HG02798 (cell line): Measurements from ENCODE around the gene ITGA2.

ENCODE experiments used
- ATAC-seq: cut with Tn5 transposase; IDR thresholded peaks from one replicate; pipeline ENCODE4 v1.9.1; 2021; ENCODE audit warnings: mild to moderate bottlenecking; ENCODE audit not compliant: unreplicated experiment, poor library complexity

ITGA2 gene

DNA sequence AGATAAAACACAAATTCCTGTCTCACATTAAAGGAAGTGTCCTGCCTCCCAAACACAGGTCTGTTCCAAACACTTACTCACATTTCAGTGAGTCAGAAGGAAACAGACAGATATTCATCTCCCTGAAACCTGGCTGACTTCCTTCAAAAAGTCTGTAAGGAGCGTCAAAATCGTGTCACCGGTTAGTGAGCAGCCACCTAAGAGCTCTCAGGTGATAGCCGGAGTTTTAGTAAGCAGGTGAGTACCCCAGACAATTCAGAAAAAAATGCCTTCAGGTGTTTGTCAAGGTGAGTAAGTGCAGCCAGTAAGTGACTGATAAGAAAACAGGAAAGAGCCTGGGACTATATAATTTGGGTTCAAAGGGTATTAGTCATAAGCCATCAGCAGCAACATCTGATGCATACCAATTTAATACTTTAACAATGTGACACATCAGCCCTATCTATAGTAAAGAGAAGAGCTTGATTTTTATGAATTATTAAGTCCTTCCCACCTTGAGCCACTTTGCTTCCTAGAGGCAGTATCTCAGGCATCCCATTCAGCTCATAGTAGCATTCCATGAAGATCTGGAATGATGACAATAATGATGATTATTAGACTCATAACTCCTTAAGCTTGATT lies 1.3 kb upstream of the ITGA2 start:
- ATAC-seq = no peak

DNA sequence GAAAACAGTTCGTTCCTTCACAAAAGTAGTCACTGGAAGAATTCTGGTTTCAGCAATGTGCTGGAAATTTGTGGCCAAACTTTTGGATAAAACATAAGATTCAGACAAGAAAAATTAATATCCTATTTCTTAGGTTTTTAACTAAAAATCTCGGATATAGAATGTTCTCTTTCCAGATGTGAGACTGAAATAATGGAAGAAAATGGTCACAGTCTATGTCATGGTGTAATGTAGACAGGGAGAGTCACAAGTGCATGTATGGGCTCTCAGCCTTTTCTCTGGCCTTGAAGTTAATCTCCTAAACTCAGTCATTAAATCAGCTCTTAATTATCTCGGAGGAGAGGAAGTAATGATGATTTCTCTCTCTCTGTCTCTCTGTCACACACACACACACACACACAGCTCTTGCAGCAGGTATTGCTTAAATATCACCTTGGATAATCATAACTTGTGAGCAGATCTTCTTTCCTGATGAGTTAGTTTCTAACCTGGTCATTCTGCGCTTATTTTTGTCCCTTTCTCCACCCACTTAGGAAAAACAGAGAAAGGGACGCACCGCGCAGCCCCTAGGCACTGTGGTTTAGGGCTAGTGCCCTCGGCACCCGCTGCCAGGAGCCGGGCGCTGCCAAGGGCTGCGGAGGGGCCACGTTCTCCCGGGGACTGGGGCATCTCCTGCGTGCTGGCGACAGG lies 672 bp upstream of the ITGA2 start:
- ATAC-seq = no peak

DNA sequence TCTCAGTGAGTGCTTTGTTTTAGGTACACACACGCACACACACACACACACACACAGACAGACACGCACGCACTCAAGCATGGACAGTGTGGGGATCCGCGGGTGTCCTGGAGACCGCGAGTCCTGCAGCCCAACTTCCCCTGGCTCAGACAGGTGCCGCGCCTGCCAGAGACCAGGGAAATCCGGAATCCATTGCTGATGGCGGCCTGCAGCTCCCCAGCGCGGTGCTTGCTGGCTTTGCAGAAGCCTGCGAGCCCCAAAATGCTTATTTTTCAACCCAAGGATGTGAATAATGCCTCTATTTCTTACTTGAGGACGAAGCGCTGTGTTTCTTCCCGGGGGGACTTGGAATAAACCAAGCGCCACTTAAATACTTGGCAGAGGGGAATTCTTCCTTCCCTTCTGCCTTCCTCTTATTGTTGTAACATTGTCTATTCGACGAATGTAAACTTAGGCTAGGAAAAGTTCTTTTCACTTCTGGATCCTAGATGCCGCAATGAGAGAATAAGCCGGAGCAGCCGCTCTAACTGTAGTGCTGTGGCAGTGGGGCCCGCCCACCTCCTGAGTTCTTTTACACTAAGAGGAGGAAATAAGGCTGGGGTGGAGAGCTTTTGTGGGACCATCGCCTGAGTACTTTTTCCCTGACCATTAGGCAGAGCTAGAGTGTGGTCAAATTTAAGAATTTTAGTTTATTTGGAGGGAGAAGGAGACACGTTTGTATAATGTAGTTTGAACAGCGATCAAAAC lies 802 bp downstream of the ITGA2 start:
- ATAC-seq = peak; percentile 19

DNA sequence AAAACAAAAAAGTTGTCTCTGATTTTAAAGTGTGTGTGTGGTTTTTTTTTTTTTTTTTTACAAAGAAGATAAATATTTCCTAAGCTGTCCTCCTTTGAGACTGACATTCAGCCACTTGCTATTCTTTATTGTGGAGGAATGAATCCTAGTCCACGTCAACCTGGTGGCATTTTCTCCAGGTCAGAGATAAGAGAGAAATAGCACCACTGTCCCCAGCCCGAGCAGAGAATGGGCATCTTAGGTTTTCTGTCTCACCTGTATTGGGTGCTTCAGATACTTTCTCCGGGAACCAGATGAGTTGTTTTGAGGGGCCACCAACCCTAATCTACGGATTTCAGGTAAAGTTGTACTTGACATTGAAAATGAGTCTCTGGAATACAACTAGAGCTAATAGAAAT lies 1.4 kb downstream of the ITGA2 start:
- ATAC-seq = no peak

DNA sequence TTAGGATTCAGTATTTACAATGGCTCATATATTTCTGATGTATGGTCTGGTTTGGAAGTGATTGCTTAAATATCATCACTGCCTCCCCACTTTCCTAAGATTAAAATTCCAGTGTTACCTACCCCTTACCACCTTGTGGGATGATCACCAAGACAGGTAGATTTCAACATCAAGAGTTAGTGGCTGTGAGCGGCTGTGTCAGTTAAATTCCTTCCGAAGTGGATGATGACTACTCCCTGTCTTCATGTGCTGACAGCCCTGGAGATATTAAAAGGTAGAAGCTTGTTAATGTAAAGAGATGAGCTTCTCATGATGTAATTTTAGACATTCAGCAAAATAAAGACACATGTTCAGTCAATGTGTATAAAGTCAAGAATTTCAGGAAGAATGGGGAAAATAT lies 4.2 kb downstream of the ITGA2 start:
- no peak for ATAC-seq

DNA sequence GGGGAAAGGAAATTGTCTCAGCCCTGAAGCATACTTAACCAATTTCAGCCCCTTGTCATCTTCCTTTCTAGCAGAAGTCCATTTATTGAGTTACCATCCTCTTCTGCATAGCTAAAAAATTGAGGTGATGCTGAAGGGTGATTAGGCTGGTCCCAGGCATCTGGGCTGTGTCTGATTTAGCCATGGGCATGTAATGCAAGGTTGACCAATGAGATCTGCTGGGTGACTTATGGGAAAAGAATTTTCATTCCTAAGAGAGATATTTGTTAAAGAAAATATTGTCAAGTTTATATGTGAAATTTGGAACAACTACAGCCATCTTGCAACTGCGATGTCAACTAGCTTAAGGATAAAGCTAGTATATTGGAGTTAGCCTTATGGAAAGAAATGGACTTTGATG lies 5.1 kb downstream of the ITGA2 start:
- no peak for ATAC-seq

DNA sequence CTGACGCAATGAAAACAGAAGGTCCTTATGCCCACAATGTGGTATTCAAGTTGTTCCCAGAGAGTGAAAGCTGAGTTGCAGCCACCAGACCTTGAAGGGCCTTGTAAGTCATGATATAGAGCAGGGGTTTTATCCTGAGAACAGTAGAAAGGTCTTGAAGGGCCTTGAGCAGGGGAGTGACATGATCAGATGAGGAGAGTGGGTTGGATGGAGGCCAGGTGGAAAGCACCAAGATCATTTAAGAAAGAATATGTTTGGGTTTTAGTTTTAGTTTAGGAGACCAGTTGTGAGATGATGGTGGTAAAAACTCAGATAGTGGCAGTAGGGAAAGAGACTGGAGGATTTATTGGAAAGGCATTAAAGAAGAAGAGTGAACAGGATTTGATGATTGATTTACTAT lies 5.9 kb downstream of the ITGA2 start:
- ATAC-seq = no peak

DNA sequence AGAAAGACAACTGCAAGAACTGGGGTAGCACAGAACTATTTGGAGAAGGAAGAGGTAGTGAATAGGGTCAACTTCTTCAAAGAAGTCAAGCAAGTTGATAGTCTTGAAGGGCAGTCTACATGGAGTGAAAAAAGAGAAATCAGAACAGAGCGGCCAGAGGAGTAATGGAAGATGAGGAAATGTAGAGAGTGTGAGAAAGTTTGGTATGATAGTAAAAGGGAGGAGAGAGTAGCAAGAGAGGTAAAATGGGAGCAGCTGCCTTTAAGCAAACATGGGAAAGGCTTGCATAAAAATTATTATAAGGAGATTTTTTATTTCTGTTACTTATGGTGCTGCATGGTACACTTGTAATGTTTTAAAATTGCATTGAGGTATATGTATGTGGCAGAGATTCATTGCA lies 6.8 kb downstream of the ITGA2 start:
- no peak for ATAC-seq

DNA sequence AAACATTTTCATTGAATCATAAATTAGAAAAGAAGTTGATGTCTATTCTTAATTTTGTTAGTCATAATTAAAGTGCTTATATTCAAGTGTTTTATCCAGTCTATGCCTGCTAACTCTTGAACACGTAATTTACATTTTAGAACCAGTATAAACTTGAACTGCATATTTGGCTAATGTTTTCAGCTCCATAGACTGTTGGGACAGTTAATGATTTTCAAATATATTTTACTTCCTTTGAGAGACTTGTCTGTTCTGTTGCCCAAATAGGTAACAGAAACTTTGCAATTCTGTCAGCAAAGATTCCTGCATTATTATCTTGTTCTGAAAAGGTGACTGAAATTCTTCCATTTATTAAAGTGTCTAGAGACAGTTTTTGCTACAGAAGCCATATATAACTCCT lies 7.8 kb downstream of the ITGA2 start:
- no peak for ATAC-seq

DNA sequence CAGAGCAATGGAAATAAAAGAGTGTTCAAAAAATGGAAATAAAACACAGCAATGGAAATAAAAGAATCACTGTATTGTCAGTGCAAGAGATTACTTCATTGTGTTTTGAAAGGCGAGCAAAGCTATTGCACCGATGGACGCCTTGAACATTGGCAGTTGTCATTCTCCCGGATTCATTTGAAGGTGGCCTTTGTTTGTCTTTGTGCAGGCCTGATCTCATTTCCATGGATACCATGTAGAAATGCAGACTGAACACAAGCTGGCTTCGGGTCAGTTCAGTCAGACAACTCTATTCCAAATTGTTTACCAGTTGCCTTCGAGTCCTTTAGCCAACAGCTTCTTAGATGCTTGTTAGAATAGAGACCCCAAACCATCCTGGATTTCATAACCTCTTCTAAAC lies 8.3 kb downstream of the ITGA2 start:
- no peak for ATAC-seq

DNA sequence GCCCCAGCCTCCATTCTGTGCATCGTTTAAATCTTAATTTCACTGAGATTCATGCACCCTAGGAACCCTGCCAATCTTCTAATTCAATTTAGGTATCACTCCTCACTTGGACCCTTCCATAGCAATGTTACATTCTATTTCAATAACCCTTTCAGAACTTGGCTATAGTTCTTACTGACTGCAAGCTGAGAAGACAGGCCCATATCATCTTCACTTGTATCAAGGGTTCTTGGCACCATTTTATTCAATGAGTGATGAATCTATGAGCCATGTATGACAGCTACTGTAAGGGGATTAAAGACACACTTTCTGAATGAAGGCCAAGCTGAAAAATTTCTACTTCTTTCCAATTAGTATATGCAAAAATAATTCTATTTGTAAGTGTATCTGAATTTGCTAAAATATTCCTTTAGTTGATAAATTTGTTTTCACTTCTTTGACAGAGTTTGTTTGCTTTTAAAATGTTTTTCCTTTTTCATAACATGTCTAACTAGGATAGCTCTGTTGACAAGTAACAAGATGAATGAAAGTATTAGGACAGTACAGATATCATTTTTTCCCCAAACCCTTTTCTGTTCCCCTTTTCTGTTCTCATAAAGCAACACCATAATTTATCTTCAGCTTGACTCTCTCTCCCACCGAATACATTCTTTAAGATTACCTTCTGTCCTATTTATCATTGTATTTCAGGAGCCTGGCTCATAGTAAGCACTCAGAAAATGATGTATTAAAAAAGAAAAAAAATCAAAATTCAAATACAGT lies 9.6 kb downstream of the ITGA2 start:
- peak; percentile 46 for ATAC-seq

DNA sequence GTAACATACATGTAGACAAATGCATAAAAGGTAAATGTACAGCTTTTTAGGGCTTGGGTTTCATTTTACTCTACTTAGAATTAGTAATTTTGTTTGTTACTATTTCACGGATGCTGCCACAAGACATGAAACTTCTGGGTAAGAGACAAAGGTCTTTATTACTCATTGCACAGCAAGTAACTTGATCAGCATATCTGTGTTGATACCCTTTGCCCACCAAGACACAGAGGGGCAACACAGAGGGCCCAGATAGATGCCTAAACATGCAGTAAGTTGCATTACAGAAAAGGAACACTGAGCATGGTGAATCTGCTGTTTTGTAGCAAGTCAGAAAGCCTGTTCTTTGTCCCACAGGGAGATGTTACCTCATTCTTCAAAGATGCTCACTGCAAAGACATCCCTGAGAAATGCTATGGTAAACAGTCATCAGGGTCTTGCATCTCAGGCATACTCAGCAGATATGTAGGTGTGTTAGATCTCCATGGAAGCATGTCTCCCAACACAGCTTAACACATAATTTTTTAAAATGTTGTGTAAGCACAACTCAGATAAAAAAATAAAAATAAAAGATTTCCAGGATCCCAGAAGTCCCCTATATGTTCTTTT lies 10.3 kb downstream of the ITGA2 start:
- ATAC-seq = no peak

DNA sequence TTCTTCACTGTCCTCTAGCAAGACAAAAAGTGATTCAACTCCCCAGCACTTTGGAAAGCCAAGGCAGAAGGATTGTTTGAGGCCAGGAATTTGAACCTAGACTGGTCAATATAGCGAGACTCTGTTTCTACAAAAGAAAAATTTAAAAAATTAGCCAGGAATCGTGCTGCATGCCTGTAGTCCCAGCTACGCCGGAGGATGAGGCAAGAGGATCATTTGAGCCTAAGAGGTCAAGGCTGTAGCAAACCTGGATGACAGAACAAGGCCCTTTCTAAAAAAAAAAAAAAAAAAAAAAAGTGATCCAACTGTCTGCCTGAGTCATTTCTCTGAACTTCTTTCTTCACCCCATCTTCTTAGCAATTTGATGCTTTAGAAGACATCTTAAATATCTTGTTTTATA lies 12.4 kb downstream of the ITGA2 start:
- no peak for ATAC-seq

DNA sequence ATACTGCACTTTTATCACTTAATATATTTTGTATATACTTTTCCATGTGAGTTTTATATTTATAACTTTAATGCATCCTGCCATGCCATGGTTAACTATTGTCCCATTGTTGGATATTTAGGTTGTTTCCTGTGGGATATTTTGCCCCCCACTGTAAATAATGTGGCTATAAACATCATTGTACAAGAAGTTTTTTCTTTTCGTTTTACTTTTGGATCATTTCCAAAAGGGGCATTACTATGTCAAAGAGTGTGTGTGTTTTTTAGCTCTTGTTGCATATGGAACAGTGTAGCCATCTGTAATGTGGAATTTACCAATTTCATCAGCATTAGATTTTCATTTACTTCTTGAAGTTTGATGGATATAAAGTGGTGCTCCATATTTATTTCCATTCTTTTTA lies 13.3 kb downstream of the ITGA2 start:
- no peak for ATAC-seq

DNA sequence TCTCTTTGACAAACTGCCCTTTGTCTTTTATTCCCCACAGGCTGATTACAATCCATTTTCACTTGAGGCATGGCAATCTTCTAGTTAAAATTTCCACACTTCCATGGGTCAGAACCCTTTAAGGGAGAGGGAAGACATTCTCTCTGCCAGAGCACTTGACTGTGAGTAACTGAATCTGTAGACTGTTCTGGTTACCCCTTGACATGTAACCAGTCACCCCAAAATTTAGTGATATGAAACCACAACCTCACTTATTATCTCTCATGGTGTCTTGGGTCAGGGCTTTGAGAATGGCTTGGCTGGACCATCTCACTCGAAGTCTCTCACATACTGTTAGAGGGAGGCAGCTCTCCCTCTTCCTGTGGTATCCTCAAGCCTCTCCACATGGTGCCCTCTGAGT lies 14.0 kb downstream of the ITGA2 start:
- no peak for ATAC-seq

DNA sequence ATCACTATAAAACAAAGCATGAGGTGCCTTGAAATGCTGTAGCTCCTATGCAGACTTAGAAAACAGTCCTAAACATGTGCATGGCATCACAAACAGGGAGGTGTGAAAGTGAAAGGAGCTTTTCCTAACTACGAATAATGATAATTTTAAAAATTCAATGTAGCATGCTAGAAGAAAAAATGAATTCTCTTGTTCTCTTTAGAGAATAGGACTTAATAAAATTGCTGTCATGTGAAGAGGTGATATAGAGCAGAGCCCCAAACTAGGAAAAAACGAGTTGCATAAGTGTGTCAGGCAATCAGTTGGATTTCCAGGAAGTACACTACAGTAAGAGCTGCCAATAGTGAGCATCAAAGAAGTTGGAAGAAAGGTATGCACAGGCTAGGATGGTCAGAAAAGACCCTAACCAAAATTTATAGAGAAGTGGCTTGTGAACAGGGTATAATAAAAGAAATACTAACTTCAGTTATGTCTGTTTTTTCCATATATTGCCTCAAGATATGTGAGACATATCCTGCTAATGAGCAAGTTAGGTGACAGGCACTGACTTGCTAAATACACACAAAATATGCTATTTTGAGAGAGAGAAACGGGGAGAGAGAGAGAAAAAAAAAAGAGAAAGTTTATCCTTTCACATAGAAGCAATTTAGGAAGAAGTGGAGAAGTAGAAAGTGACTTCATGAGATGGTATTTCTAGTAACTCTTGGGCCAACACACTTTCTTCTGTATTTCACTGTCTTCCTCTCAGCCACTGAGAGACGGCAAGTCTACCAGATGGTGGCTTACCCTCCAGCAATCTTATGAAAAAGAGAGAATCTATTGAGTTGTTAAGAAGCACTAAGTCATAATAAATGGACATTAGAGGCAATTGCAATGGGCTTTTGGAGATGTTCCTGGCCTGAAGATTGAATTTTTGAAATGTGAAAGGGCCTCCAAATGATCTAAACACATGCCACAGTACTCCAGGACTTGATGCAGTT lies 18.0 kb downstream of the ITGA2 start:
- no peak for ATAC-seq

DNA sequence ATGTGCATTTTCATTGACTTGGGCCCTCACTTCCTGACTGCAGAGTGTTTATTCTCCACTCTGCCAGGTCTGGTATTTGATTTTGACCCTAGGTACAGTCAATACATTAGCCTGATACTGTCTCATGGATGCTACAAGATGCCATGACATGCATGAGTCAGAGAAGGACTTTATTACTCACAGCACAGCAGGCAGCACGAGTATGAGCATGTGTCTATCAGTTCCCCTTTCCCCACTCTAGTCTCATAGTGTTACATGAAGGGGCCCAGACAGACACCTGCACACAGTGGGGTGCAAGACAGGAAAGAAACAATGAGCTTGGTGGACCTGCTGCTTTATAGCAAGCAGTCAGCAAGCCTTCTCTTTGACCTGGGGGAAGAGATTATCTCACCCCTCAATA lies 19.6 kb downstream of the ITGA2 start:
- ATAC-seq = peak; percentile 93

DNA sequence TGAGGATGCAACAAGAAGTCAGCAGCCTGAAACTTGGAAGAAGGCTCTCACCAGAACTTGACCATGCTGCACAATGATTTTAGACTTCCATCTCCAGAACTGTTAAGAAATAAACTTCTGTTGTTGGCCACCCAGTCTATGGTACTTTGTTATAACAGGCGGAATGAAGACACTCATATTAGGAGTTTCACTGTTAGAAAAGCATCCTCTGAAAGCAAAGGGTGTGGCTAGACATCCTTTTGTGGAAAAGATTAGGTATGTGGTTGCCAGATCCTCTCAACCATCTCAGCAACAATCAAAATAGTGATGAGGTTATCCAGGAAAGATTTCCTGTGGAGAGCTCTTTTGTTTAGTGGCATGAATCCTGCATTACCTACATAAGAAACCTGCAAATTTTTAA lies 20.7 kb downstream of the ITGA2 start:
- no peak for ATAC-seq

DNA sequence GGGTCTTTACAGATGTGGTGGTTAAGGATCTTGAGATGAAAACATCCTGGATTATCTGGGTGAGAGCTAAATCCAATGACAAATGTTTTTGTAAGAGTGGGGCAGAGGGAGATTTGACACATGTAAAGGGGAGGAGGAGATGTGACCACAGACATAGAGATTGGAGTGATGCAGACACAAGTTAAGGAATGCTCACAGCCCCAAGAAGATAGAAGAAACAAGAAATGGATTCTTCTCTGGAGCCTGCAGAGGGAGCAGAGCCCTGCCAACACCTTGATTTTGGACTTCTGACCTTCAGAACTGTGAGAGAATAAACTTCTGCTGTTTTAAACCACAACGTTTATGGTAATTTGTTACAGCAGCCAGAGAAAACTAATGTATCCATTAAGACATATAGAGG lies 21.7 kb downstream of the ITGA2 start:
- ATAC-seq = no peak
